ENCODE results near the gene ADAMTS3.
A peak's percentile ranks its signal among the peaks of the same experiment; 100 is the strongest.
"Not testable (repeated sequence)": the region's sequence is repeated elsewhere in the genome, so short reads cannot be mapped to it uniquely, and the experiment has no call there.

ADAMTS3 gene

GRCh38 chr4:72553540-72554337 lies 15.3 kb downstream of the ADAMTS3 start:
- no peak for DNase-seq (ENCODE audit: low spot score)

- DNase-seq (ENCODE audit: low spot score): no peak
These were observed 16.6 kb downstream of the ADAMTS3 start for GRCh38 chr4:72552447-72552846.

DNA sequence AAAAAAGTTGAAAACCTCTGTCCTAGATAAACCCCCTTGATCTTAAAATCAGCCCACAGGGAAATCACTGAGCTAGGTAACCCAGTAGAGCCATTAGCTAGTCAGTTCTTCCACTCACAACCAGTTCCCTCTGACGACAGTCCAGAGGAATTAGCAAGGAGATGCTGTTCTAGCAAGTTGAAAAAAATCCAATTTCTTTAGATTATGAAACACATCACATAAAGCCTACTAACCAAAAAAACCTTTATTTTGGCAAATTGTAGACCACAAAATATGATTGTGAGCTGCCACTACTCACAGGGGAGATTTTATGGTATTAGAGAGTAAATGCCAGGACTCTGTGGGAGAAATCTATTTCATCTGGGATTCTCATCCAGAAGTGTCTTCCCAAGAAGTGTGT lies 22.6 kb downstream of the ADAMTS3 start:
- no peak for DNase-seq (ENCODE audit: low spot score)

- not testable (repeated sequence) for DNase-seq (ENCODE audit: low spot score)
These were observed 28.3 kb downstream of the ADAMTS3 start for GRCh38 chr4:72540694-72541093.

GRCh38 chr4:72538006-72538405 lies 31.0 kb downstream of the ADAMTS3 start:
- DNase-seq (ENCODE audit: low spot score): no peak

DNA sequence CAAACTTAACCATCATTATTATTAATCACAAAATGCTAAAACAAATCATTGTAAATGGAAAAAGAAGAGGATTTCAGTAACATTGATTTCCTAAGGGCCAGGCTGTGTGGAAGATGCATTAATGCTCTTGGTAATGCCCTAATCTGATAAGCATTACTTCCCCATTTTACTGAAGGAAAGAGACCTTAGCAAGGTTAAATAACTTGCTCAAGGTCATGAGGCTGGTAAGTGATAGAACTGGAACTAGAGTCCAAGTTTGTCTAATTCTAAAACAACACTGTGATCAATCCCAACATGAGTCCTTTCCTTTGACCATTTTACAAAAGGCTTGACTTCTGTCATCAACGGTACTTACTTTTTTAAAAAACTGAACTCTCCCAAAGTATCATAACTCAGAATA lies 32.6 kb downstream of the ADAMTS3 start:
- no peak for DNase-seq (ENCODE audit: low spot score)

- no peak for DNase-seq (ENCODE audit: low spot score)
These were observed 37.2 kb downstream of the ADAMTS3 start for GRCh38 chr4:72531768-72532290.

DNA sequence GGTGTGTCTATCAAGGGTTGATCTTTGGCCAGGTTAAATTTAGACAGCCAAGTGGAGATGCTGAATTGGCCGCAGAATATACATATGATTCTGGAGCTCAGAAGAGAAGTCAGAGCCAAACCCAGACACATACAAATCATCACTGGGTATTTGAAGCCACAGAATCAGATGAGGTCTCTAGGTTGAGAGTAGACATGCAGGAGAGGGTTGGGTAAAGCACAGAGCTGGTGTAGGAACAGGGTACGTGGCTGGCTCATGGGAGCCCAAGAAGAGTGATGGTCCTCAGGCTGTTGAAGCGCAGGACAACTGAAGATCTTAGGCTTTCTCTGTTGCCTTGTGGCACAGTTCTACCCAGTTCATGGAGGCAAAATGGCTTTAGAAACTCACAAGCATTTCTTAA lies 37.7 kb downstream of the ADAMTS3 start:
- no peak for DNase-seq (ENCODE audit: low spot score)

DNA sequence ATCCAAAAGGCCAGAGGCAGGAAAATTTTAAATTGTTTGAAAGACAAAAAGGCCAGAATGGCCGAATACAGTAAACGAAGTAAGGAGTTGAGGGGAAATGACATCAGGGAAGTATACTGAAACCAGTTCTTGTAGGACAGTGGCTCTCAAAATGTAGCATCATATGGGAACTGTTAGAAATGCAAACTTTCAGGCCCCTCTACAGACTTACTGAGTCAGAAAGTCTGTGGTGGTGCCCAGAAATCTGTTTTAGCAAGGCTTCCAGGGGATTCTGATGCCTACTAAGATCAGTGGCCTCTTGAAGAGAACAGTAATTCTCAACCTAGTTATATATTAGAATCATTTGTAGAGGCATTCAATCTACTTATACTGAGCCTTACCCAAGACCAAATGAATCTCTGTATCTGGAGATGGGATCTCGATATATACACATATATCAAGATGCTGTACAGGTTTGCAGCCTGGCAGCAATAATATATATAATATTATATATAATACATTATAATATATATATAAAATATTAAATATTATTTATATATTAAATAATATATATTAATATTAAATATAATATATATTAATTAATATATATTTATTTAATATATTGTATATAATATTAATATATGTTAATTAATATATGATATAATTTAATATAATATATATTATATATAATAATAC lies 39.7 kb downstream of the ADAMTS3 start:
- DNase-seq (ENCODE audit: low spot score): no peak

DNA sequence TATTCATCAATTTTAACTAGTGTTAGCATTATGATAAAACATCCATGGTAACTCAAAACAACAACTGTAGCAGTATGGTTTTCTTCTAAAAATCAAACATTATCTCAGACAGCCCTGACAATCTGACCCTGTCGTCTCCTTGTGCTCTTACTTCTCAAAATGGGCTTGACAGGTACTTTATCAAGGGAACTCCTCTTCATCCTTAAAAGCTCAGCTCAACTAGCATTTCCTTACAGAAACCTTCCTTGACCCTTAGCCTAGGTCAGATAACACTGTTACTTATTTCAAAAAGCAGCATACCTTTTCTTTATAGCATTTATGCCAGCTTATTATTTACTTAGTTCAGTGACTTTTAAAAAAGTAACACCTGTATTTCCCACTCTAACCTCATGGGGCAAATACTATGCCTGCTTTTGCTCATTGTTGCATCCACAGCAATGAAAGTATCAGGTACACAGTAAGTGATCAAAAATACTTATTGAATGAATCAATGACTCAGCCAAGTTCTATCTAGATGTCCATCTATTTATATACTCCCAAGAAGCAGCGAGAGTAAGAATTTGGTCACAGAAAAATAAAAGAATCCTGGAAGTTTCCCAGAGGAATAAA lies 41.9 kb downstream of the ADAMTS3 start:
- no peak for DNase-seq (ENCODE audit: low spot score)

DNA sequence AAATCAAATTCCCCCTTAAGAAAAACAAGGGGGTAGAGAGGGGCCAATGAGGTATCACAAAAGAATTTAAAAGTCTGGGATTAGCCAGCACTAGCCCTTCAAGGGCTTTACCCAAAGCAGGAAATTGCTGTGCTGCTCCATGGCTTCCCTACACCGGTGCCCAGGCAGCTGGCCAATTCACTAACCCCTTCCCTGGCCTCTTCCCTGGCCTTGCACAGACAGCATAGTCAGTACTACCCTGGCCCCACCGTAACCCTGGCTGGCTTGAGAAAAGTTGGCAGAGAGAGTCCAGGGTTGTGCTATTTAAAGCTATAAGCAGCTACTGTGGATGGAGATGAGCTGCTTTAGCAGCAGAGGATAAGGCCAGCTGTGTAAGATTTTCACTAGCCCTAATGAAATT lies 43.1 kb downstream of the ADAMTS3 start:
- no peak for DNase-seq (ENCODE audit: low spot score)

- DNase-seq (ENCODE audit: low spot score): no peak
These were observed 46.6 kb downstream of the ADAMTS3 start for GRCh38 chr4:72522440-72522839.

- no peak for DNase-seq (ENCODE audit: low spot score)
These were observed 55.8 kb downstream of the ADAMTS3 start for GRCh38 chr4:72513227-72513626.

DNA sequence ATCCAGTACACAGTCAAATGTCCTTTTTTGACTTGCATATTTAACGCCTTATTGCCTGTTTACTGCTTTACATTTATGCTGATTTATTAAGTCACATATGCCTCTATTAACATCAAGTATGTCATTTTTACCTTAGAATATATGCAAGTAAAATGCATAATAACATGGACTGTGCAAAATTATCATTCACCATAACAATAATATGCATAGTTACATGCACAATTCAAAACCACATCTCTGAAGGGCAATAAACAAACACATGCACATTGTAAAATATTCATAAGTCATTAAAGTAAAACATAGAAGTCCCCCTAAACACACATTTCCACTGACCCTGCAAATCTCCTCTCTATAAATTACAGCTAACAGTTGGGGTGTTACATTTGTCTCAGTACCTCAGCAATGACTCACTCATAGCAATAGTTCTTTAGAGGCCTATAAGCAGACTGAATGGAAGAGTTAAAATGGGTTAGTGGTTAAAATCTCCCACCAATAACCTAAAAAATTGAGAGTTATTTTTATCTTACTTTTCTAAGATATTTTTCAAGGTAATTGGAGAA lies 61.1 kb downstream of the ADAMTS3 start:
- no peak for DNase-seq (ENCODE audit: low spot score)

GRCh38 chr4:72507167-72507566 lies 61.9 kb downstream of the ADAMTS3 start:
- DNase-seq (ENCODE audit: low spot score): no peak

GRCh38 chr4:72505314-72505744 lies 63.7 kb downstream of the ADAMTS3 start:
- DNase-seq (ENCODE audit: low spot score): peak; percentile 29

DNA sequence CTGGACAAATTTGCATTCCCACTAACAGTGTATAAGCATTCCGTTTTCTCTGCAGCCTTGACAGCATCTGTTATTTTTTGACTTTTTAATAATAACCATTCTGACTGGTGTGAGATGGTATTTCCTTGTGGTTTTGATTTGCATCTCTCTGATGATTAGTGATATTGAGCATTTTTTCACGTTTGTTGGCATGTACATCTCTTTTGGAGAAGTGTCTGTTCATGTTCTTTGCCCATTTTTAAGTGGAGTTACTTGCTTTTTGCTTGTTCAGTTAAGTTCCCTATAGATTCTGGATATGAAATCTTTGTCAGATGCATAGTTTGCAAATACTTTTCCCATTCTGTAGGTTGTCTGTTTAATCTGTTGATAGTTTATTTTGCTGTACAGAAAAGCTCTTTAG lies 68.8 kb downstream of the ADAMTS3 start:
- no peak for DNase-seq (ENCODE audit: low spot score)

DNA sequence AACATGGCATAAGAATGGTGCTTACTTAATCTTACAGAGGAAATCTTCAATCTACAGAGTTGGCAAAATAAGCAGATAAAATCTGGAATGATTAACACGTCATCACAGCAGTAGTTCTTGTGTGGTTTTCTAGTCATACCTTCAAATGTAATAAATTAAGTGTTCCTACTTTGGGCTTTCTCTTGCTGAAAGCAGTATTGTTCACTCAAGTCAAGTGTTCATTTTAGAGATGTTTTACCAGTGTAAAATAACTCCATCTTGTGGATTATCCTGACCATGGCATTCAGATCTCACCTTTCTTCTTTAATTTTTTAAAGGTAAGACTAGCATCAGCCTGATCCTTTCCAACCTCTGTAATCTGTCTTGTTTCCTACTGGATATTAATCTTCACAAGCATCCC lies 72.9 kb downstream of the ADAMTS3 start:
- DNase-seq (ENCODE audit: low spot score): no peak

DNA sequence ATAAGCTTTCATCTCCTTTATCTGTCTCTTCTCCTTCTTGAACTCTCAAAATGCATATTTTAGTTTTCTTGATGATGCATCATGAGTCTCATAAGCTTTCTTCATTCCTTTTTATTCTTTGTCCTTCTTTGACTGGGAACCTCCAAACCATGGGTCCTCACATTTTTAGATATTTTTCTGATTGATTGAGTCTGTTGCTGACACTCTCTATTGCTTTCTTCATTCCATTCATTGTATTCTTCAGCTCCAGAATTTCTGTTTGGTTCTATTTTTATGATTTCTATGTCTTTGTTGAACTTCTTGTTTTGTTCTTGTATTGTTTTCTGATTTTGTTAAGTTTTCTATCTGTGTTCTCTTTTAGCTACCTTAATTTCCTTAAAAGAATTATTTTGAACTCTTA lies 74.9 kb downstream of the ADAMTS3 start:
- no peak for DNase-seq (ENCODE audit: low spot score)

DNA sequence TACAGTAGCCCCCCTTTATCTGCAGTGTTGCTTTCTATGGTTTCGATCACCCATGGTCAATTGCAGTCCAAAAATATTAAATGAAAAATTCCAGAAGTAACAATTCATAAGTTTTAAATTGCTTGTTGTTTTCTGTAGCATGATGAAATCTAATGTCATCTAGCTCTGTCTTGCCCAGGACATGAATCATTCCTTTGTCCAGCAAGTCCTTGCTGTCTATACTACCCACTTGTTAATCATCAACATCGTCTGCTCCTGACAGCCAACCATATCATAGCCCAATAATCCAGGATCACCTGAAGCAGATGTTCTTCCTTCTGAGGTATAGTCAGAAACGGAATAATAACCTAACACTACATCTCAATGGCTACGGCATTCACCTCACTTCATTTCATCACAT lies 79.8 kb downstream of the ADAMTS3 start:
- DNase-seq (ENCODE audit: low spot score): no peak

GRCh38 chr4:72486991-72487390 lies 82.0 kb downstream of the ADAMTS3 start:
- DNase-seq (ENCODE audit: low spot score): no peak

- DNase-seq (ENCODE audit: low spot score): no peak
These were observed 84.0 kb downstream of the ADAMTS3 start for GRCh38 chr4:72484981-72485380.

GRCh38 chr4:72473434-72473900 lies 95.6 kb downstream of the ADAMTS3 start:
- DNase-seq (ENCODE audit: low spot score): no peak
